ENCODE measurements around the gene PRDX5.

- TF ChIP-seq USF2 (IDR thresholded peaks at IDR 0.05; ENCODE audit: borderline replicate concordance, low read depth, low read length) = no peak
- TF ChIP-seq RAD21 (IDR thresholded peaks at IDR 0.05; ENCODE audit: insufficient read depth, low read depth, low read length) = no peak
These were observed 35.2 kb downstream of the PRDX5 start for GRCh38 chr11:64352995-64353714.

Data from GM12878 (cell line).